ENCODE data around the gene ARHGAP23. TPM values are rescaled to one million over a fixed set of nuclear protein-coding genes. Genes with fewer than 3 reads are reported as not detected.
A peak's percentile ranks its signal among the peaks of the same experiment; 100 is the strongest.

The ARHGAP23 gene
- polyA plus RNA-seq, 1 donor from 2014 or later: 1.6 TPM

GRCh38 chr17:38507921-38508569, 79.8 kb downstream of the ARHGAP23 start:
- no peak overlapping the region for H2AFZ ChIP-seq (ENCODE audit: low read depth, low read length)
- TF ChIP-seq RAD21 (conservative IDR thresholded peaks at IDR 0.05) (no peak), EZH2 (IDR thresholded peaks at IDR 0.05; ENCODE audit: borderline replicate concordance, insufficient read depth, low read length, poor library complexity, severe bottlenecking) (no peak), TAF1 (IDR thresholded peaks at IDR 0.05; ENCODE audit: low read depth) (no peak), POLR2AphosphoS5 (IDR thresholded peaks at IDR 0.05) (no peak)
- H3K9ac ChIP-seq (ENCODE audit: low read length): no peak overlapping the region
- H3K27me3 ChIP-seq (ENCODE audit: insufficient read depth, low read depth, low read length): peaks cover 44% of the 10 kb centered on the region
- H4K20me1 ChIP-seq (ENCODE audit: insufficient read depth): no peaks in the 10 kb centered on the region
- no peak overlapping the region for H3K27ac ChIP-seq (ENCODE audit: low read length)
- no peak overlapping the region for H3K4me2 ChIP-seq (ENCODE audit: low read length)
- no peaks in the 10 kb centered on the region for H3F3A ChIP-seq (ENCODE audit: insufficient read depth, low read length, poor library complexity, severe bottlenecking)
- H3K79me2 ChIP-seq (replicated peaks; ENCODE audit: insufficient read depth, low read length): no peaks in the 10 kb centered on the region
- H3K9me3 ChIP-seq (ENCODE audit: low read length): no peaks in the 10 kb centered on the region
- H3K9me2 ChIP-seq (ENCODE audit: insufficient read depth, low read length): no peaks in the 10 kb centered on the region
- H3K36me3 ChIP-seq (ENCODE audit: insufficient read depth, low read length): no peaks in the 10 kb centered on the region
- H3K4me3 ChIP-seq (ENCODE audit: low read length): no peak overlapping the region

DNA sequence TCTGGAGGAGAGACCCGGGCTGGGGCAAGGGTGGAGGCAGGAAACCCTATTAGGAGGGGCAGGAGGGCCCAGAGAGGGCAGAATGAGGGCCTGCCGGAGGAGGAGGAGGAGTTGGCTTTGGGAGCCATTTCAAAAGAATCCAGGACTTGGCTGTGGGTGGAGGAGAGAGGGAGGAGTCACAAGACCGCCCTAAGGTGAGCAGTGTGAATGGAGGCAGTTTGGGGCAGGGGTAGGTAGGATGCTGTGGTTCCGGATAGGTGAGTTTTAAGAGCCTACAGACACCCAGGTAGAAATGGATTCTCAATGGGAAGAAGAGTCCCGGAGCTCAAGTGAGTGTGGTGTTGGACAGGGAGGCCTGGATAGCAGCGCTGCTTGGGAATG, 80.3 kb downstream of the ARHGAP23 start:
- Histone ChIP-seq H3K9me2 (ENCODE audit: insufficient read depth, low read length) (no peaks in the 10 kb centered on the region), H3K4me2 (ENCODE audit: low read length) (no peak overlapping the region), H3K9ac (ENCODE audit: low read length) (no peak overlapping the region), H3K9me3 (ENCODE audit: low read length) (no peaks in the 10 kb centered on the region), H3K36me3 (ENCODE audit: insufficient read depth, low read length) (no peaks in the 10 kb centered on the region), H3K27me3 (ENCODE audit: insufficient read depth, low read depth, low read length) (peaks cover 44% of the 10 kb centered on the region), H3K4me3 (ENCODE audit: low read length) (no peak overlapping the region), H3K79me2 (replicated peaks; ENCODE audit: insufficient read depth, low read length) (no peaks in the 10 kb centered on the region), H4K20me1 (ENCODE audit: insufficient read depth) (no peaks in the 10 kb centered on the region), H3F3A (ENCODE audit: insufficient read depth, low read length, poor library complexity, severe bottlenecking) (no peaks in the 10 kb centered on the region), H3K27ac (ENCODE audit: low read length) (no peak overlapping the region), H2AFZ (ENCODE audit: low read depth, low read length) (no peak overlapping the region)
- TF ChIP-seq, protein P1, sequence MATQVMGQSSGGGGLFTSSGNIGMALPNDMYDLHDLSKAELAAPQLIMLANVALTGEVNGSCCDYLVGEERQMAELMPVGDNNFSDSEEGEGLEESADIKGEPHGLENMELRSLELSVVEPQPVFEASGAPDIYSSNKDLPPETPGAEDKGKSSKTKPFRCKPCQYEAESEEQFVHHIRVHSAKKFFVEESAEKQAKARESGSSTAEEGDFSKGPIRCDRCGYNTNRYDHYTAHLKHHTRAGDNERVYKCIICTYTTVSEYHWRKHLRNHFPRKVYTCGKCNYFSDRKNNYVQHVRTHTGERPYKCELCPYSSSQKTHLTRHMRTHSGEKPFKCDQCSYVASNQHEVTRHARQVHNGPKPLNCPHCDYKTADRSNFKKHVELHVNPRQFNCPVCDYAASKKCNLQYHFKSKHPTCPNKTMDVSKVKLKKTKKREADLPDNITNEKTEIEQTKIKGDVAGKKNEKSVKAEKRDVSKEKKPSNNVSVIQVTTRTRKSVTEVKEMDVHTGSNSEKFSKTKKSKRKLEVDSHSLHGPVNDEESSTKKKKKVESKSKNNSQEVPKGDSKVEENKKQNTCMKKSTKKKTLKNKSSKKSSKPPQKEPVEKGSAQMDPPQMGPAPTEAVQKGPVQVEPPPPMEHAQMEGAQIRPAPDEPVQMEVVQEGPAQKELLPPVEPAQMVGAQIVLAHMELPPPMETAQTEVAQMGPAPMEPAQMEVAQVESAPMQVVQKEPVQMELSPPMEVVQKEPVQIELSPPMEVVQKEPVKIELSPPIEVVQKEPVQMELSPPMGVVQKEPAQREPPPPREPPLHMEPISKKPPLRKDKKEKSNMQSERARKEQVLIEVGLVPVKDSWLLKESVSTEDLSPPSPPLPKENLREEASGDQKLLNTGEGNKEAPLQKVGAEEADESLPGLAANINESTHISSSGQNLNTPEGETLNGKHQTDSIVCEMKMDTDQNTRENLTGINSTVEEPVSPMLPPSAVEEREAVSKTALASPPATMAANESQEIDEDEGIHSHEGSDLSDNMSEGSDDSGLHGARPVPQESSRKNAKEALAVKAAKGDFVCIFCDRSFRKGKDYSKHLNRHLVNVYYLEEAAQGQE (IDR thresholded peaks at IDR 0.05; ENCODE audit: borderline replicate concordance): no peak
- no peak for TF ChIP-seq TAF1 (IDR thresholded peaks at IDR 0.05; ENCODE audit: low read depth)

GRCh38 chr17:38508954-38509771, 80.9 kb downstream of the ARHGAP23 start:
- Histone ChIP-seq H3K79me2 (replicated peaks; ENCODE audit: insufficient read depth, low read length) (no peaks in the 10 kb centered on the region), H3K9me2 (ENCODE audit: insufficient read depth, low read length) (no peaks in the 10 kb centered on the region), H2AFZ (ENCODE audit: low read depth, low read length) (no peak overlapping the region), H3F3A (ENCODE audit: insufficient read depth, low read length, poor library complexity, severe bottlenecking) (no peaks in the 10 kb centered on the region), H3K36me3 (ENCODE audit: insufficient read depth, low read length) (no peaks in the 10 kb centered on the region), H3K4me2 (ENCODE audit: low read length) (no peak overlapping the region), H3K4me3 (ENCODE audit: low read length) (peak overlapping the region; percentile 60), H3K9ac (ENCODE audit: low read length) (peak overlapping the region; percentile 53), H3K27me3 (ENCODE audit: insufficient read depth, low read depth, low read length) (peaks cover 44% of the 10 kb centered on the region), H3K9me3 (ENCODE audit: low read length) (no peaks in the 10 kb centered on the region), H3K27ac (ENCODE audit: low read length) (no peak overlapping the region), H4K20me1 (ENCODE audit: insufficient read depth) (no peaks in the 10 kb centered on the region)
- peak; percentile 59 for TF ChIP-seq RAD21 (conservative IDR thresholded peaks at IDR 0.05)
- TF ChIP-seq MXI1 (conservative IDR thresholded peaks at IDR 0.05; ENCODE audit: poor library complexity, severe bottlenecking): no peak
- TF ChIP-seq TAF1 (IDR thresholded peaks at IDR 0.05; ENCODE audit: low read depth): peak; percentile 35
- peak; percentile 30 for TF ChIP-seq SMC3 (conservative IDR thresholded peaks at IDR 0.05; ENCODE audit: poor library complexity)
- peak; percentile 83 for TF ChIP-seq CTCF (IDR thresholded peaks at IDR 0.05; ENCODE audit: poor library complexity, severe bottlenecking)

Measured in neural cell (in vitro differentiated cells).